Activated CD4-positive, alpha-beta T cell treated with anti-CD3 and anti-CD28 coated beads, Interleukin-2, Interleukin-6, amounts not matched to agents 100 ng/mL and 50 ng/mL, durations not matched to agents 16 hours and 8 hours (primary cell): ENCODE measurements around the gene PODXL.
"Not testable (repeated sequence)": the region's sequence is repeated elsewhere in the genome, so short reads cannot be mapped to it uniquely, and the experiment has no call there.

Experiments
- DNase-seq: peaks from one replicate; pipeline ENCODE4 v3.0.0-alpha.2; 2020

PODXL gene

GRCh38 chr7:131507592-131508331 lies 48.7 kb downstream of the PODXL start:
- peak; percentile 86 for DNase-seq

GRCh38 chr7:131506597-131506996 lies 49.8 kb downstream of the PODXL start:
- DNase-seq = no peak

- no peak for DNase-seq
These were observed 50.5 kb downstream of the PODXL start for GRCh38 chr7:131505636-131506557.

GRCh38 chr7:131505037-131505620 lies 51.3 kb downstream of the PODXL start:
- not testable (repeated sequence) for DNase-seq

GRCh38 chr7:131504157-131504899 lies 52.1 kb downstream of the PODXL start:
- no peak for DNase-seq

GRCh38 chr7:131503639-131504038 lies 52.8 kb downstream of the PODXL start:
- no peak for DNase-seq

- DNase-seq = no peak
These were observed 53.5 kb downstream of the PODXL start for GRCh38 chr7:131502810-131503508.

- no peak for DNase-seq
These were observed 54.3 kb downstream of the PODXL start for GRCh38 chr7:131501930-131502685.

GRCh38 chr7:131501422-131501821 lies 55.0 kb downstream of the PODXL start:
- peak; percentile 81 for DNase-seq

- no peak for DNase-seq
These were observed 56.1 kb downstream of the PODXL start for GRCh38 chr7:131500357-131500756.

GRCh38 chr7:131499801-131500200 lies 56.6 kb downstream of the PODXL start:
- DNase-seq = no peak

- DNase-seq = no peak
These were observed 58.1 kb downstream of the PODXL start for GRCh38 chr7:131498237-131498885.

GRCh38 chr7:131497454-131497853 lies 59.0 kb downstream of the PODXL start:
- DNase-seq = no peak

- no peak for DNase-seq
These were observed 60.5 kb downstream of the PODXL start for GRCh38 chr7:131495669-131496498.

GRCh38 chr7:131494182-131494581 lies 62.2 kb downstream of the PODXL start:
- DNase-seq = no peak

- no peak for DNase-seq
These were observed 62.8 kb downstream of the PODXL start for GRCh38 chr7:131493581-131493980.

GRCh38 chr7:131493081-131493480 lies 63.3 kb downstream of the PODXL start:
- DNase-seq = no peak

- DNase-seq = no peak
These were observed 66.5 kb downstream of the PODXL start for GRCh38 chr7:131489881-131490280.

GRCh38 chr7:131489196-131489595 lies 67.2 kb downstream of the PODXL start:
- no peak for DNase-seq

- DNase-seq = no peak
These were observed 68.1 kb downstream of the PODXL start for GRCh38 chr7:131488361-131488760.
